ENCODE results near the gene SYNDIG1L.

Gene SYNDIG1L

GRCh38 chr14:74429221-74429691, 3.2 kb upstream of the SYNDIG1L start:
- no peak for DNase-seq

GRCh38 chr14:74427651-74428050, 1.6 kb upstream of the SYNDIG1L start:
- no peak for DNase-seq

GRCh38 chr14:74425525-74426201, 347 bp downstream of the SYNDIG1L start:
- DNase-seq: no peak

GRCh38 chr14:74424606-74425005, 1.4 kb downstream of the SYNDIG1L start:
- DNase-seq: no peak

- DNase-seq: no peak
These were observed 2.8 kb downstream of the SYNDIG1L start for GRCh38 chr14:74423246-74423645.

- no peak for DNase-seq
These were observed 4.0 kb downstream of the SYNDIG1L start for GRCh38 chr14:74421981-74422380.

- DNase-seq: no peak
These were observed 6.9 kb downstream of the SYNDIG1L start for GRCh38 chr14:74419086-74419485.

- no peak for DNase-seq
These were observed 8.0 kb downstream of the SYNDIG1L start for GRCh38 chr14:74418031-74418430.

GRCh38 chr14:74417611-74418010, 8.4 kb downstream of the SYNDIG1L start:
- DNase-seq: no peak

- no peak for DNase-seq
These were observed 8.8 kb downstream of the SYNDIG1L start for GRCh38 chr14:74417201-74417600.

GRCh38 chr14:74415115-74415437, 10.9 kb downstream of the SYNDIG1L start:
- DNase-seq: no peak

GRCh38 chr14:74414403-74415114, 11.5 kb downstream of the SYNDIG1L start:
- no peak for DNase-seq

- DNase-seq: no peak
These were observed 12.4 kb downstream of the SYNDIG1L start for GRCh38 chr14:74413627-74414026.

GRCh38 chr14:74412753-74413152, 13.3 kb downstream of the SYNDIG1L start:
- DNase-seq: no peak

GRCh38 chr14:74411671-74412070, 14.3 kb downstream of the SYNDIG1L start:
- DNase-seq: no peak

- DNase-seq: no peak
These were observed 16.6 kb downstream of the SYNDIG1L start for GRCh38 chr14:74409441-74409840.

- no peak for DNase-seq
These were observed 17.1 kb downstream of the SYNDIG1L start for GRCh38 chr14:74408870-74409269.

GRCh38 chr14:74407801-74408154, 18.2 kb downstream of the SYNDIG1L start:
- no peak for DNase-seq

GRCh38 chr14:74407021-74407800, 18.8 kb downstream of the SYNDIG1L start:
- no peak for DNase-seq

- no peak for DNase-seq
These were observed 20.3 kb downstream of the SYNDIG1L start for GRCh38 chr14:74405663-74406062.

GRCh38 chr14:74404435-74404834, 21.6 kb downstream of the SYNDIG1L start:
- no peak for DNase-seq

GRCh38 chr14:74403619-74404417, 22.2 kb downstream of the SYNDIG1L start:
- DNase-seq: no peak

All from NCI-H446 (cell line).